MM.1S (cell line): ENCODE measurements around the gene ITK.
A peak's percentile ranks its signal among the peaks of the same experiment; 100 is the strongest.

Source experiments
- DNase-seq: peaks from one replicate; pipeline ENCODE4 v3.0.0-alpha.2; 2015
- H2AFZ ChIP-seq: fragments of 300-600 bp; sonication (generic); 2 replicates; pipeline ENCODE4 v1.6.0; 2016; ENCODE audit warnings: antibody characterized with exemption, low read length
- H3F3A ChIP-seq: fragments of 300-600 bp; sonication (generic); 2 replicates; pipeline ENCODE4 v1.6.1; 2016; ENCODE audit warnings: mild to moderate bottlenecking, antibody characterized with exemption, low read length, moderate library complexity, mixed read lengths; ENCODE audit not compliant: insufficient read depth
- H3K27ac ChIP-seq: fragments of 300-600 bp; sonication (generic); 2 replicates; pipeline ENCODE4 v1.5.1; 2016; ENCODE audit warnings: mild to moderate bottlenecking, low read length
- H3K27me3 ChIP-seq: fragments of 300-600 bp; sonication (generic); replicated peaks from 2 replicates; pipeline ENCODE4 v1.6.0; 2016; ENCODE audit warnings: low read length; ENCODE audit not compliant: insufficient read depth
- H3K36me3 ChIP-seq: fragments of 300-600 bp; sonication (generic); replicated peaks from 2 replicates; pipeline ENCODE4 v1.6.1; 2016; ENCODE audit warnings: mild to moderate bottlenecking, low read length, mixed read lengths; ENCODE audit not compliant: insufficient read depth
- H3K4me1 ChIP-seq: fragments of 300-600 bp; sonication (generic); 2 replicates; pipeline ENCODE4 v1.6.1; 2016; ENCODE audit warnings: low read length, mixed read lengths
- H3K4me2 ChIP-seq: fragments of 300-600 bp; sonication (generic); 2 replicates; pipeline ENCODE4 v1.6.0; 2016; ENCODE audit warnings: low read depth, low read length
- H3K4me3 ChIP-seq: fragments of 300-600 bp; sonication (generic); 2 replicates; pipeline ENCODE4 v1.5.1; 2016; ENCODE audit warnings: low read length, mixed read lengths
- H3K79me2 ChIP-seq: fragments of 300-600 bp; sonication (generic); 2 replicates; pipeline ENCODE4 v1.6.1; 2016; ENCODE audit warnings: mixed run types, low read length, mixed read lengths
- H3K9ac ChIP-seq: fragments of 300-600 bp; sonication (generic); 2 replicates; pipeline ENCODE4 v1.6.1; 2016; ENCODE audit warnings: low read length, mixed read lengths
- H3K9me2 ChIP-seq: fragments of 300-600 bp; sonication (generic); replicated peaks from 2 replicates; pipeline ENCODE4 v1.6.1; 2016; ENCODE audit warnings: mild to moderate bottlenecking, low read length, mixed read lengths; ENCODE audit not compliant: insufficient read depth
- H3K9me3 ChIP-seq: fragments of 300-600 bp; sonication (generic); replicated peaks from 2 replicates; pipeline ENCODE4 v1.6.1; 2016; ENCODE audit warnings: mild to moderate bottlenecking, low read length, mixed read lengths; ENCODE audit not compliant: insufficient read depth
- H4K20me1 ChIP-seq: fragments of 300-600 bp; sonication (generic); 2 replicates; pipeline ENCODE4 v1.6.1; 2016; ENCODE audit warnings: mild to moderate bottlenecking, low read length, moderate library complexity, mixed read lengths; ENCODE audit not compliant: insufficient read depth
- EZH2 ChIP-seq: fragments of 300-600 bp; sonication (generic); optimal IDR thresholded peaks from 2 replicates; pipeline ENCODE3; 2017; ENCODE audit warnings: low read depth, mild to moderate bottlenecking, antibody characterized with exemption, low read length, mixed read lengths
- EZH2phosphoT487 ChIP-seq: fragments of 300-600 bp; sonication (generic); IDR thresholded peaks from 2 replicates; pipeline ENCODE4 v1.6.1; 2018; ENCODE audit warnings: antibody characterized with exemption, low read length
- TF ChIP-seq, protein P1 (sequence below): fragments of 300-600 bp; sonication (generic); IDR thresholded peaks from 2 replicates; pipeline ENCODE4 v1.5.1; 2016; ENCODE audit warnings: antibody characterized with exemption, low read length, mixed read lengths

Gene ITK

DNA sequence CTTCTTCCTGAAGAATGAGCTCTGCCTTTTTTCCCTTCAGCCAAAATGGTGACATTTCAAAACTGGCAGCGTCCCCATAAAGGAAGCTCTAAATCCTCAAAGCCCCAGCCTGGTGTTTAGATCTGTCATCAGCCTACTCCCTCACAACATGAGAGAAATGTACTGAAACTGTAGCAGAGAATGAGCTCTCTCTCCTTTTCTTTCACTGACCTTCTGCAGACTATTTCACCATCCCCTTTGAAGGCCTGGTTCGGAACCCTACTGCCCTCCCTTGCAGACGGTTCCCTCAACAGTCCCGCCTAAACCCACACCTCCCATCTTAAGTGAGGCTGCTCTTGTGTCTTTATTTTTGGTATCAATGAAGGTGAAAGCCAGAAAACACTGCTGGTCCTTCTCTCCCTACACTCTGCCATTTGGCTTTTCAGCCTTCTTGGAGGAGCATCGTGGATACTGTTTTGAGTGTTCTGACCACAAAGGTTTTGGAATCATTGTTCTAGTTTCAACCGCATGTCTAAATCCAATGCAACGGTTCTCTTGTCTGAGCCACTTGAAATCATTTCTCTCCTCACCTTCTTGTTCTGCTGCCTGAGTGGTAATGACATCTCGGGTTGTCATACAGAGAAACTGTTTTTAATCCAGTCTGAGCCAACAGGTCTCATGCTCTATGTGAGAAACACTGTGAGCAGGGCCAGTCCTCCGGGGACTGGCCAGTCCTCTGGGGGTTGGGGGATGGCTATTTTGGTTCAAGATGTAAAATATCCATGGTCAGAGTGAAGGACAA, 39.0 kb downstream of the ITK start:
- Histone ChIP-seq H4K20me1 (no peaks in the 10 kb centered on the region), H3K4me3 (no peak overlapping the region), H3K27ac (peak overlapping the region; percentile 23; the same call in 1 of the 2 replicates), H2AFZ (0 out of 2 replicates have a peak overlapping the region, but pooled peaks have one; percentile 25), H3F3A (peaks cover 7% of the 10 kb centered on the region; the same call in 1 of the 2 replicates), H3K4me1 (peaks cover 18% of the 10 kb centered on the region), H3K9ac (no peak overlapping the region), H3K9me2 (no peaks in the 10 kb centered on the region), H3K4me2 (peak overlapping the region; percentile 12; the same call in 1 of the 2 replicates), H3K9me3 (no peaks in the 10 kb centered on the region), H3K27me3 (no peaks in the 10 kb centered on the region), H3K36me3 (no peaks in the 10 kb centered on the region), H3K79me2 (no peaks in the 10 kb centered on the region)
- peak; percentile 25 for DNase-seq
- TF ChIP-seq EZH2phosphoT487 (no peak), EZH2 (no peak)
- TF ChIP-seq, protein P1, sequence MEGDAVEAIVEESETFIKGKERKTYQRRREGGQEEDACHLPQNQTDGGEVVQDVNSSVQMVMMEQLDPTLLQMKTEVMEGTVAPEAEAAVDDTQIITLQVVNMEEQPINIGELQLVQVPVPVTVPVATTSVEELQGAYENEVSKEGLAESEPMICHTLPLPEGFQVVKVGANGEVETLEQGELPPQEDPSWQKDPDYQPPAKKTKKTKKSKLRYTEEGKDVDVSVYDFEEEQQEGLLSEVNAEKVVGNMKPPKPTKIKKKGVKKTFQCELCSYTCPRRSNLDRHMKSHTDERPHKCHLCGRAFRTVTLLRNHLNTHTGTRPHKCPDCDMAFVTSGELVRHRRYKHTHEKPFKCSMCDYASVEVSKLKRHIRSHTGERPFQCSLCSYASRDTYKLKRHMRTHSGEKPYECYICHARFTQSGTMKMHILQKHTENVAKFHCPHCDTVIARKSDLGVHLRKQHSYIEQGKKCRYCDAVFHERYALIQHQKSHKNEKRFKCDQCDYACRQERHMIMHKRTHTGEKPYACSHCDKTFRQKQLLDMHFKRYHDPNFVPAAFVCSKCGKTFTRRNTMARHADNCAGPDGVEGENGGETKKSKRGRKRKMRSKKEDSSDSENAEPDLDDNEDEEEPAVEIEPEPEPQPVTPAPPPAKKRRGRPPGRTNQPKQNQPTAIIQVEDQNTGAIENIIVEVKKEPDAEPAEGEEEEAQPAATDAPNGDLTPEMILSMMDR: no peak

DNA sequence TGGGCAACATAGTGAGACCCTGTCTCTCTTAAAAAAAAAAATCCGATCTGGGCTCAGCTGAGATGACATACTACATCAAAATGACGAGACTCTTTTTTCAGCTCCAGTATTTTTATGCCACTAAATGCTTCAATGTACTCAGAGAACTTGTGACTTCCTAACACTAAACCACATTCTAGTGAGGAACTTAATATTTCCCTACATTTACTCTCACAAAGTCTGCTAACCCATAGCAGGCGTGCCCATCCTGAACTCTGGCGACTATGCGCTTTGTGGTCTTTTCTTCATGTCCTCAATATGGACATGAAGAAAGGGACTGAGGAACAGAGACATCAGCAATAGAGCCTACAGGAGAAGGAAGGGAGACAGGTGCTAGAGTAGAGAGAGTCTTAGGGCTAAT, 41.3 kb downstream of the ITK start:
- H2AFZ ChIP-seq: no peak overlapping the region
- DNase-seq: no peak
- peaks cover 18% of the 10 kb centered on the region for H3K4me1 ChIP-seq
- H3K79me2 ChIP-seq: no peaks in the 10 kb centered on the region
- no peak overlapping the region for H3K4me3 ChIP-seq
- H3K27ac ChIP-seq: no peak overlapping the region
- H3F3A ChIP-seq: peaks cover 7% of the 10 kb centered on the region; the same call in 1 of the 2 replicates
- H3K27me3 ChIP-seq: no peaks in the 10 kb centered on the region
- H3K9me3 ChIP-seq: no peaks in the 10 kb centered on the region
- no peaks in the 10 kb centered on the region for H3K9me2 ChIP-seq
- H3K36me3 ChIP-seq: no peaks in the 10 kb centered on the region
- no peak overlapping the region for H3K9ac ChIP-seq
- no peak for TF ChIP-seq EZH2
- TF ChIP-seq EZH2phosphoT487: no peak
- TF ChIP-seq, protein P1: no peak
- H3K4me2 ChIP-seq: no peak overlapping the region
- H4K20me1 ChIP-seq: no peaks in the 10 kb centered on the region

DNA sequence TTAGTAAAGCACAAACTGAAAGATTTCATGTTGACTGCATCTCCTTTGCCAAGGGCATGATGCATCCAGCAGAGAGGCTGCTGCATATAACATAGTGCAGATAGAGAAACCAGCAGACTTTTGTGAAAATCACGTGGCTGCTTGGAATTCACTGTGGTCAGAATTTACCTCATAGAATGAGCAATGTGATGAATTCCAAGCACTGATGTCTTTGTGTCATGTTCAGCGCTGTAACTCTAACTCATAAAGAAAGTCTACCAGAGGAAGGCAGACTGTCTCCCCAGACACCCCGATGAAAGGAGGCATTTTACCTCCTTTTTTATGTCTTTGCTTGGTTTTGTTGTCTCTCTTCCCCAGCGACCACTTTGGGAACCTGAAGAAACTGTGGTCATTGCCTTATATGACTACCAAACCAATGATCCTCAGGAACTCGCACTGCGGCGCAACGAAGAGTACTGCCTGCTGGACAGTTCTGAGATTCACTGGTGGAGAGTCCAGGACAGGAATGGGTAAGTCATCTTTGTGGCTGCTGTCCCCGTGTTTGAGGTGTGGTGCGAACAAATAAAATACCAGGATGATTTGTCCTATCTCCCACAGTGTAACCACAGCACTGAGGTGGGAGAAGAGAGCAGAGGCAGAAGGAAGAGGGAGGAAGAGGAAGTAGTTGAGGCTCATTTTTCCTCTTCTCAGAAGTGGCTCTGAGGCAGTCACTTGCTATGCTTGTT, 42.0 kb downstream of the ITK start:
- peaks cover 18% of the 10 kb centered on the region for H3K4me1 ChIP-seq
- no peak overlapping the region for H3K4me2 ChIP-seq
- peaks cover 7% of the 10 kb centered on the region; the same call in 1 of the 2 replicates for H3F3A ChIP-seq
- no peak overlapping the region for H2AFZ ChIP-seq
- DNase-seq: peak; percentile 26
- no peak overlapping the region for H3K9ac ChIP-seq
- H3K9me2 ChIP-seq: no peaks in the 10 kb centered on the region
- H3K36me3 ChIP-seq: no peaks in the 10 kb centered on the region
- no peaks in the 10 kb centered on the region for H3K79me2 ChIP-seq
- no peaks in the 10 kb centered on the region for H4K20me1 ChIP-seq
- no peak overlapping the region for H3K27ac ChIP-seq
- no peaks in the 10 kb centered on the region for H3K27me3 ChIP-seq
- no peak overlapping the region for H3K4me3 ChIP-seq
- no peak for TF ChIP-seq EZH2phosphoT487
- TF ChIP-seq, protein P1: no peak
- no peak for TF ChIP-seq EZH2
- H3K9me3 ChIP-seq: no peaks in the 10 kb centered on the region
